ENCODE data around the gene MKX.

- no peak for TF ChIP-seq EZH2 (IDR thresholded peaks at IDR 0.05; ENCODE audit: insufficient read depth, poor library complexity, severe bottlenecking)
- no peak for TF ChIP-seq EZH2phosphoT487 (IDR thresholded peaks at IDR 0.05; ENCODE audit: insufficient read depth, low read depth)
Measured at GRCh38 chr10:27744802-27745731, 552 bp downstream of the MKX start.
